Naive thymus-derived CD4-positive, alpha-beta T cell (primary cell): ENCODE results near the gene RBMS3. TPM values are rescaled to one million over a fixed set of nuclear protein-coding genes. Genes with fewer than 3 reads are reported as not detected.
"Not testable (repeated sequence)": the region's sequence is repeated elsewhere in the genome, so short reads cannot be mapped to it uniquely, and the experiment has no call there.

Experiments
- ATAC-seq: fragments of 150-1000 bp; cut with Tn5 transposase; 2 replicates; pipeline ENCODE4 v1.10.0; 2021; ENCODE audit warnings: mild to moderate bottlenecking, moderate library complexity
- CTCF ChIA-PET: fragments of 350-600 bp; sonication (Branson Sonifier 250); formaldehyde crosslinking; loops from one replicate; lab custom pipeline; 2021; ENCODE audit warnings: antibody characterized with exemption; lab: Charles Lee
- POLR2A ChIA-PET: fragments of 350-600 bp; sonication (Branson Sonifier 250); formaldehyde crosslinking; loops from one replicate; lab custom pipeline; 2021; ENCODE audit warnings: antibody characterized with exemption, inconsistent platforms; lab: Charles Lee
- DNase-seq, 9 donors: peaks; one replicate each; pipeline versions ENCODE4 v3.0.0 to v3.0.0-alpha.2; 2020 to 2022; ENCODE audit warnings: mixed read lengths in 1 of 9
- H3K27ac ChIP-seq: one replicate; pipeline ENCODE4 v1.7.0; 2013; ENCODE audit warnings: mild to moderate bottlenecking, low read depth, low read length, moderate library complexity
- H3K27me3 ChIP-seq, 2 donors: one replicate each; pipeline ENCODE4 v1.7.0; 2013; ENCODE audit warnings: low read length in 2 of 2, mild to moderate bottlenecking in 2 of 2, moderate library complexity in 2 of 2; ENCODE audit not compliant: control insufficient read depth in 2 of 2, insufficient read depth in 2 of 2
- H3K36me3 ChIP-seq, 3 experiments: 1 replicate in 2 of 3; 2 replicates in 1 of 3; pipeline ENCODE4 v1.7.0; 2013; ENCODE audit warnings: low read length in 3 of 3, mild to moderate bottlenecking in 3 of 3, moderate library complexity in 1 of 3; ENCODE audit not compliant: insufficient read depth in 3 of 3, control insufficient read depth in 2 of 3
- H3K4me1 ChIP-seq, 2 donors: one replicate each; pipeline ENCODE4 v1.7.0; 2013; ENCODE audit warnings: low read length in 2 of 2, mild to moderate bottlenecking in 2 of 2, moderate library complexity in 1 of 2; ENCODE audit not compliant: control insufficient read depth in 2 of 2, insufficient read depth in 2 of 2
- H3K4me3 ChIP-seq: 2 replicates; pipeline ENCODE4 v1.7.0; 2013; ENCODE audit warnings: mild to moderate bottlenecking, low read length
- H3K9me3 ChIP-seq, 3 experiments: 1 replicate in 2 of 3; 2 replicates in 1 of 3; pipeline ENCODE4 v1.7.0; 2013; ENCODE audit warnings: low read length in 3 of 3; ENCODE audit not compliant: control insufficient read depth in 2 of 3
- H3K27ac Mint-ChIP-seq, 9 donors: one replicate each; pipeline ENCODE4 v1.8.0; 2020 to 2022; ENCODE audit warnings: mixed read lengths in 9 of 9, mild to moderate bottlenecking in 8 of 9, moderate library complexity in 5 of 9, inconsistent platforms in 2 of 9
- H3K27me3 Mint-ChIP-seq, 5 donors: one replicate each; pipeline ENCODE4 v1.8.0; 2021 to 2022; ENCODE audit warnings: mixed read lengths in 5 of 5, mild to moderate bottlenecking in 1 of 5
- H3K36me3 Mint-ChIP-seq, 5 donors: one replicate each; pipeline ENCODE4 v1.8.0; 2020 to 2022; ENCODE audit warnings: mixed read lengths in 5 of 5, mild to moderate bottlenecking in 3 of 5, inconsistent platforms in 1 of 5
- H3K4me1 Mint-ChIP-seq, 7 donors: one replicate each; pipeline ENCODE4 v1.8.0; 2020 to 2022; ENCODE audit warnings: mixed read lengths in 7 of 7, mild to moderate bottlenecking in 3 of 7, inconsistent platforms in 1 of 7
- H3K4me3 Mint-ChIP-seq, 10 donors: one replicate each; pipeline ENCODE4 v1.8.0; 2020 to 2022; ENCODE audit warnings: mild to moderate bottlenecking in 10 of 10, mixed read lengths in 10 of 10, moderate library complexity in 6 of 10, inconsistent platforms in 2 of 10
- H3K9me3 Mint-ChIP-seq, 11 donors: one replicate each; pipeline ENCODE4 v1.8.0; 2020 to 2022; ENCODE audit warnings: mixed read lengths in 11 of 11, mild to moderate bottlenecking in 4 of 11, inconsistent platforms in 1 of 11, moderate library complexity in 1 of 11
- intact Hi-C, 2 donors: fragments of 100-400 bp; cut with micrococcal nuclease; formaldehyde crosslinking; loops; one replicate each; pipeline ENCODE4 v1.15.1; 2023
- polyA plus RNA-seq, 2 donors: library from polyadenylated mRNA; unstranded; fragments of 300-500 nt; fragmentation: Illumina TruSeq; gene quantifications; one replicate each; pipeline ENCODE4 v1.2.3, GENCODE V29; 2021
- total RNA-seq, 6 experiments: library from RNA in 5 of 6; stranded (reverse) in 5 of 6; gene quantifications; 1 replicate in 5 of 6; 2 replicates in 1 of 6; pipeline ENCODE4 v1.2.3 and lab custom pipeline; 2021 to 2026

Gene RBMS3
- total and polyA plus RNA-seq, 7 experiments from 2014 or later, result 0.15 to 4.9 (median 0.49) TPM

GRCh38 chr3:29516164-29516563 is 235.3 kb downstream of the RBMS3 start:
- Histone ChIP-seq H3K27me3 (no peaks in the 10 kb centered on the region), H3K27ac (no peak overlapping the region), H3K36me3 (no peaks in the 10 kb centered on the region), H3K4me3 (no peak overlapping the region), H3K9me3 (no peaks in the 10 kb centered on the region), H3K4me1 (no peaks in the 10 kb centered on the region)
- CTCF ChIA-PET, result no interaction called here
- POLR2A ChIA-PET, result no interaction called here
- ATAC-seq (no peak), DNase-seq (no peak)
- no peak overlapping the region for H3K4me3 Mint-ChIP-seq
- intact Hi-C loops, result no loop called here
- no peaks in the 10 kb centered on the region for H3K9me3 Mint-ChIP-seq
- H3K27me3 Mint-ChIP-seq, result peaks cover 0 to 7% (median 5%) of the 10 kb centered on the region in 5 donors
- no peak overlapping the region for H3K27ac Mint-ChIP-seq
- peaks cover 0 to 8% (median 2%) of the 10 kb centered on the region in 7 donors for H3K4me1 Mint-ChIP-seq
- H3K36me3 Mint-ChIP-seq, result no peaks in the 10 kb centered on the region

DNA sequence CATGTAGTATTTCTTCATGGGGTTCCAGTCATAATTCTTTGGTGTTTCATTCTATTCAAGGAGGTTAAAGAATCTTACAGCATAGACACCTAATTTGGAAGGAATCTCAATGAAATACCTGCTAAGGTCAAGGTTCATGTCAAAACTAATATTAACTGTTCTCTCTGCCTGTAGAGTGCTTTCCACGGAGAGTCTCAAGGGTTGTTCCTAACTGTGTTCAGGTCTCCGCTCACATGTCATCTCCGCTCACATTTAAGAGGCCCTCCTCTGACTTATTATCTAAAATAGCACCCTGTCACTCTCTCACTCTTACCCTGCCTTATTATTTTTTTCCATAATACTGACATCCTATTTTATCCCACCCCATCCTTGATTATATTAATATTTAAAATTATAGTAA is 239.9 kb downstream of the RBMS3 start:
- no peak overlapping the region for H3K27ac Mint-ChIP-seq
- POLR2A ChIA-PET, result no interaction called here
- intact Hi-C loops, result no loop called here

GRCh38 chr3:29521293-29521692 is 240.4 kb downstream of the RBMS3 start:
- no peaks in the 10 kb centered on the region for H3K36me3 Mint-ChIP-seq
- Histone ChIP-seq H3K36me3 (no peaks in the 10 kb centered on the region), H3K4me3 (no peak overlapping the region), H3K27me3 (no peaks in the 10 kb centered on the region), H3K9me3 (no peaks in the 10 kb centered on the region), H3K27ac (no peak overlapping the region), H3K4me1 (no peaks in the 10 kb centered on the region)
- no peak overlapping the region for H3K4me3 Mint-ChIP-seq
- no peak overlapping the region for H3K27ac Mint-ChIP-seq
- ChIA-PET POLR2A (no interaction called here), CTCF (no interaction called here)
- intact Hi-C loops, result no loop called here
- no peak for ATAC-seq
- H3K9me3 Mint-ChIP-seq, result peaks cover 0 to 3% (median 0%) of the 10 kb centered on the region in 11 donors
- H3K4me1 Mint-ChIP-seq, result no peaks in the 10 kb centered on the region
- DNase-seq, result no peak
- no peaks in the 10 kb centered on the region for H3K27me3 Mint-ChIP-seq

More for the DNA sequence above, 239.9 kb downstream of the RBMS3 start:
- Histone ChIP-seq H3K27me3 (no peaks in the 10 kb centered on the region), H3K36me3 (no peaks in the 10 kb centered on the region), H3K4me1 (no peaks in the 10 kb centered on the region), H3K9me3 (no peaks in the 10 kb centered on the region), H3K4me3 (no peak overlapping the region), H3K27ac (no peak overlapping the region)
- Mint-ChIP-seq H3K4me3 (no peak overlapping the region), H3K27me3 (no peaks in the 10 kb centered on the region), H3K9me3 (peaks cover 0 to 3% (median 0%) of the 10 kb centered on the region in 11 donors), H3K4me1 (no peaks in the 10 kb centered on the region), H3K36me3 (no peaks in the 10 kb centered on the region)
- CTCF ChIA-PET, result no interaction called here
- no peak for ATAC-seq
- no peak for DNase-seq

GRCh38 chr3:29521751-29522150 is 240.9 kb downstream of the RBMS3 start:
- Histone ChIP-seq H3K27ac (no peak overlapping the region), H3K4me3 (no peak overlapping the region), H3K36me3 (no peaks in the 10 kb centered on the region), H3K4me1 (no peaks in the 10 kb centered on the region), H3K9me3 (no peaks in the 10 kb centered on the region), H3K27me3 (no peaks in the 10 kb centered on the region)
- ChIA-PET POLR2A (no interaction called here), CTCF (no interaction called here)
- intact Hi-C loops, result no loop called here
- ATAC-seq, result no peak
- no peak for DNase-seq
- Mint-ChIP-seq H3K4me3 (no peak overlapping the region), H3K9me3 (peaks cover 0 to 3% (median 0%) of the 10 kb centered on the region in 11 donors), H3K27me3 (peaks cover 0 to 4% (median 0%) of the 10 kb centered on the region in 5 donors), H3K4me1 (no peaks in the 10 kb centered on the region), H3K36me3 (no peaks in the 10 kb centered on the region), H3K27ac (no peak overlapping the region)

DNA sequence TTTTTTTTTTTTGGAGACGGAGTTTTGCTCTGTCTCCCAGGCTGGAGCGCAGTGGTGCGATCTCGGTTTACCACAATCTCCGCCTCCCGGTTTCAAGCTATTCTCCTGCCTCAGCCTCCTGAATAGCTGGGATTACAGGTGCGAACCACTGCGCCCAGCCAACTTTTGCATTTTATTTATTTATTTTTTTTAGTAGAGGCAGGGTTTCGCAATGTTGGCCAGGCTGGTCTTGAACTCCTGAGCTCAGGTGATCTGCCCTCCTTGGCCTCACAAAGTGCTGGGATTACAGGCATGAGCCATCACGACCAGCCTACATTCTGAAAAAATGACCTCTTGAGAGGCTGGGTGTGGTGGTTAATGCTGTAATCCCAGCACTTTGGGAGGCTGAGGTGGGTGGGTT is 243.6 kb downstream of the RBMS3 start:
- ATAC-seq, H3K4me1 Mint-ChIP-seq, intact Hi-C loops, H3K27me3 ChIP-seq, DNase-seq, H3K36me3 ChIP-seq, H3K27ac ChIP-seq, H3K27ac Mint-ChIP-seq, POLR2A ChIA-PET, H3K4me3 Mint-ChIP-seq, H3K27me3 Mint-ChIP-seq, H3K36me3 Mint-ChIP-seq, H3K9me3 Mint-ChIP-seq, H3K9me3 ChIP-seq, H3K4me3 ChIP-seq, H3K4me1 ChIP-seq: not testable (repeated sequence)
- CTCF ChIA-PET, result interaction anchor here (0.6 kb wide), 1 partner anchor 10 kb away, joined by 3 read pairs; no protein-coding TSS in a partner anchor

GRCh38 chr3:29525254-29525881 is 244.5 kb downstream of the RBMS3 start:
- Mint-ChIP-seq H3K27me3 (peaks cover 0 to 6% (median 0%) of the 10 kb centered on the region in 5 donors), H3K4me3 (no peak overlapping the region), H3K9me3 (peaks cover 0 to 3% (median 0%) of the 10 kb centered on the region in 11 donors), H3K36me3 (no peaks in the 10 kb centered on the region), H3K27ac (no peak overlapping the region), H3K4me1 (no peaks in the 10 kb centered on the region)
- Histone ChIP-seq H3K9me3 (no peaks in the 10 kb centered on the region), H3K36me3 (no peaks in the 10 kb centered on the region), H3K27ac (no peak overlapping the region), H3K4me3 (no peak overlapping the region), H3K4me1 (no peaks in the 10 kb centered on the region), H3K27me3 (no peaks in the 10 kb centered on the region)
- ChIA-PET CTCF (no interaction called here), POLR2A (no interaction called here)
- DNase-seq (no peak), ATAC-seq (no peak)
- intact Hi-C loops, result no loop called here

DNA sequence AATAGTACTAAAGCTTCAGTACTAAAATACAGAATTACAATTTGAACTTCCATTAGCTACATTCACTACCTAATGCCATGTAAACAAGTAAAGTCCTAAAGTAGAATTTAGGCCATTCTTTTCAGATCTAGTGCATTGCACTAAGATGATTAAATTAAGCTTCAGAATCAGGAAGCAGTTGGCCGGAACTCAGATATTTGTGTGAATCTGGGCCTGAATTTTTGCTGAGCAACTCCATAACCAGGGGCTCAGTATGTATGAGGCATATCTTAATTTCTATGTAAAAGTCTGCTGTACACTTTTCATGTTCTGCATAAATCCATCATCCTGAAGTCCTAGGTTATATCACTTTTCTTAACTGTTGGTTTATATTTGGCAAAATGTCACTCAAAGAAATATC is 246.4 kb downstream of the RBMS3 start:
- no peak overlapping the region for H3K27ac Mint-ChIP-seq
- no peak for DNase-seq
- H3K27ac ChIP-seq, result no peak overlapping the region
- no peaks in the 10 kb centered on the region for H3K27me3 ChIP-seq
- intact Hi-C loops, result no loop called here
- H3K4me1 ChIP-seq, result no peaks in the 10 kb centered on the region
- H3K27me3 Mint-ChIP-seq, result peaks cover 0 to 6% (median 0%) of the 10 kb centered on the region in 5 donors
- H3K36me3 Mint-ChIP-seq, result no peaks in the 10 kb centered on the region
- H3K4me3 ChIP-seq, result no peak overlapping the region
- H3K9me3 ChIP-seq, result no peaks in the 10 kb centered on the region
- H3K4me3 Mint-ChIP-seq, result no peak overlapping the region
- H3K9me3 Mint-ChIP-seq, result peaks cover 0 to 3% (median 0%) of the 10 kb centered on the region in 11 donors
- ChIA-PET POLR2A (no interaction called here), CTCF (no interaction called here)
- ATAC-seq, result no peak
- no peaks in the 10 kb centered on the region for H3K4me1 Mint-ChIP-seq
- no peaks in the 10 kb centered on the region for H3K36me3 ChIP-seq
